BE2C (cell line): ENCODE results near the gene NPAT.

ENCODE experiments used
- DNase-seq: peaks from one replicate; pipeline ENCODE4 v3.0.0-alpha.2; 2020
- H3K27me3 ChIP-seq: fragments of 250-450 bp; sonication (Bioruptor Pico); 2 replicates; pipeline ENCODE4 v1.5.1; 2020; ENCODE audit warnings: mild to moderate bottlenecking
- H3K36me3 ChIP-seq: fragments of 250-450 bp; sonication (Bioruptor Pico); 2 replicates; pipeline ENCODE4 v1.5.1; 2020; ENCODE audit warnings: mild to moderate bottlenecking
- H3K4me1 ChIP-seq: fragments of 250-450 bp; sonication (Bioruptor Pico); 2 replicates; pipeline ENCODE4 v1.5.1; 2020
- H3K4me3 ChIP-seq: 2 replicates; pipeline ENCODE4 v1.5.1; 2011; ENCODE audit warnings: low read depth, low read length
- H3K9me3 ChIP-seq: fragments of 250-450 bp; sonication (Bioruptor Pico); 2 replicates; pipeline ENCODE4 v1.5.1; 2020
- TF ChIP-seq, protein P1 (sequence below): IDR thresholded peaks from 2 replicates; pipeline ENCODE4 v1.5.1; 2012; ENCODE audit warnings: mild to moderate bottlenecking, low read depth, low read length

NPAT gene

DNA sequence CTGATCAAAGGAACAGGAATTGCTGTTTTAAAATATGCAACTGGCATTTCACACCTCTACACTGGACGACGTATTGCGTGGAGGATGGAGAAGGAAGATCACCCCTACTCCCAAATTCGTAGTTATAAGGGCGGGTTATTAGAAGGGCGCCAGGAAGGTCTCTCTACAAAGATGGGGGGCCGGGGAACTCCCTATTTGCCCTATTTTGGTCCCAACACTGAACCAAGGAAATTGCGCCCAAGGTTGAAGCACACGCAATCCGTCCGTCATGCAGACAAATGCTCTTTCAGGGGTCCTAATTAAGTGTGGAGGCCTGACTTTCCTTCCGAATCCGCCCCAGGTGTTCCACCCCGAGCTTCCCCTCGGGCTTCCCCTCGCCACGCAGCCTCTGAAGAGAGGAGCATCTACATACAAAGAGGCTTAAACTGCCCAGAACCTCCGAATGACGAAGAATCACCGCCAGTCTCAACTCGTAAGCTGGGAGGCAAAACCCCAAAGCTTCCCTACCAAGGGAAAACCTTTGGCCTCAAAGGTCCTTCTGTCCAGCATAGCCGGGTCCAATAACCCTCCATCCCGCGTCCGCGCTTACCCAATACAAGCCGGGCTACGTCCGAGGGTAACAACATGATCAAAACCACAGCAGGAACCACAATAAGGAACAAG, 396 bp downstream of the NPAT start:
- TF ChIP-seq, protein P1, sequence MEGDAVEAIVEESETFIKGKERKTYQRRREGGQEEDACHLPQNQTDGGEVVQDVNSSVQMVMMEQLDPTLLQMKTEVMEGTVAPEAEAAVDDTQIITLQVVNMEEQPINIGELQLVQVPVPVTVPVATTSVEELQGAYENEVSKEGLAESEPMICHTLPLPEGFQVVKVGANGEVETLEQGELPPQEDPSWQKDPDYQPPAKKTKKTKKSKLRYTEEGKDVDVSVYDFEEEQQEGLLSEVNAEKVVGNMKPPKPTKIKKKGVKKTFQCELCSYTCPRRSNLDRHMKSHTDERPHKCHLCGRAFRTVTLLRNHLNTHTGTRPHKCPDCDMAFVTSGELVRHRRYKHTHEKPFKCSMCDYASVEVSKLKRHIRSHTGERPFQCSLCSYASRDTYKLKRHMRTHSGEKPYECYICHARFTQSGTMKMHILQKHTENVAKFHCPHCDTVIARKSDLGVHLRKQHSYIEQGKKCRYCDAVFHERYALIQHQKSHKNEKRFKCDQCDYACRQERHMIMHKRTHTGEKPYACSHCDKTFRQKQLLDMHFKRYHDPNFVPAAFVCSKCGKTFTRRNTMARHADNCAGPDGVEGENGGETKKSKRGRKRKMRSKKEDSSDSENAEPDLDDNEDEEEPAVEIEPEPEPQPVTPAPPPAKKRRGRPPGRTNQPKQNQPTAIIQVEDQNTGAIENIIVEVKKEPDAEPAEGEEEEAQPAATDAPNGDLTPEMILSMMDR = no peak
- DNase-seq = no peak

GRCh38 chr11:108221371-108221770, 1.1 kb downstream of the NPAT start:
- H3K36me3 ChIP-seq = peaks cover 5% of the 10 kb centered on the region; the same call in 1 of the 2 replicates
- no peaks in the 10 kb centered on the region for H3K9me3 ChIP-seq
- DNase-seq = no peak
- H3K4me3 ChIP-seq = peak overlapping the region; percentile 94
- TF ChIP-seq, protein P1 = no peak
- no peaks in the 10 kb centered on the region for H3K4me1 ChIP-seq
- no peaks in the 10 kb centered on the region for H3K27me3 ChIP-seq

More for the DNA sequence above, 396 bp downstream of the NPAT start:
- Histone ChIP-seq H3K4me3 (peak overlapping the region; percentile 94), H3K27me3 (no peaks in the 10 kb centered on the region), H3K36me3 (peaks cover under 1% of the 10 kb centered on the region; the same call in 1 of the 2 replicates), H3K4me1 (no peaks in the 10 kb centered on the region), H3K9me3 (no peaks in the 10 kb centered on the region)

DNA sequence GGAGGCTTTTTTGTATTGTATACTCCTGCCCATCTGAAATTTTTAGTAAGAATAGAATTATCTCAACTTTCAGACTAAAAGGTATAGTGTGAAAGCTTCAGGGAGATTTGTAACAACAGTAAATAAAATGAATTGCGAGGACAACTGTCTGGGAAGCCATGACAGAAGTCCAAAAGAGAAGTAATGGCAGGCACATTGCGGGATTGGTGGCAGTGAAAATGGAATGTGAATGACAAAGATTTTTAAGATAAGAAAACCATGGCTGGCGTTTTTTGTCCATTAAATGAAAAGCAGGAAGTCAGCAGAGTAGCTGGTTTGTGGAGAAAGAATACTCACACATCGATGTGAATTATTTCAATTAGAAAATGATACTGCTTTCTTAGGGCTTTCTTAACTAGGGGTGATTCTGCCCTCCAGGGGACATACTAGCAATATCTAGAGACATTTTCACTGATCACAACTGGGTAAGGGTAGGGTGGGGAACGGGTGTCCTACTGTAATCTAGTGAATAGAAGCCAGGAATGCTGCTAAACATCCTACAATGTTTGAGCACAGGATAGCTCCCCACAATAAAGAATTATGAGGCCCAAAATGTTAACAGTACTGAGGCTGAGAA, 1.6 kb downstream of the NPAT start:
- Histone ChIP-seq H3K4me3 (peak overlapping the region; percentile 94), H3K27me3 (no peaks in the 10 kb centered on the region), H3K9me3 (no peaks in the 10 kb centered on the region), H3K4me1 (no peaks in the 10 kb centered on the region), H3K36me3 (peaks cover 5% of the 10 kb centered on the region; the same call in 1 of the 2 replicates)
- TF ChIP-seq, protein P1 = no peak
- DNase-seq = no peak

- no peaks in the 10 kb centered on the region for H3K4me1 ChIP-seq
- peaks cover 15% of the 10 kb centered on the region for H3K36me3 ChIP-seq
- TF ChIP-seq, protein P1 = no peak
- no peaks in the 10 kb centered on the region for H3K9me3 ChIP-seq
- no peak overlapping the region for H3K4me3 ChIP-seq
- no peaks in the 10 kb centered on the region for H3K27me3 ChIP-seq
- no peak for DNase-seq
Measured at GRCh38 chr11:108218912-108219783, 3.3 kb downstream of the NPAT start.

DNA sequence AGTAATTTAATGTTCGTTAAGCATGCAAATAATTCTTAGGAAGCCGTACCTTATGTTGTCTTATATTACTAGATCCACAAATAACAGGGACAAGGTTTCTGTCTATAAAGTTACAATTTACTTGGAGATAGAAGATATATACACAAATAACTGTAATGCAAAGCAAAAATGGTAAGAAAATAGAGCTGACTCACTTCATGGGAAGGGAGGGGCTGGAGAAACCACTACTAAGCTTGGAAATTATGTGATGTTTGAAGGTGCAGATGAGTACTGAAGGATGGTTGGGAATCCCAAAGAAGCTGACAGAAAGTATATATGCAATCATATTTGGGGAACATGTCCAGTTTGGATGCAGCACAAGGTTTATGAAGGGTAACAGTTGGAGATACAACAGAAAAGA, 4.0 kb downstream of the NPAT start:
- Histone ChIP-seq H3K4me3 (no peak overlapping the region), H3K36me3 (peaks cover 20% of the 10 kb centered on the region), H3K27me3 (no peaks in the 10 kb centered on the region), H3K9me3 (no peaks in the 10 kb centered on the region), H3K4me1 (no peaks in the 10 kb centered on the region)
- TF ChIP-seq, protein P1 = no peak
- DNase-seq = no peak

DNA sequence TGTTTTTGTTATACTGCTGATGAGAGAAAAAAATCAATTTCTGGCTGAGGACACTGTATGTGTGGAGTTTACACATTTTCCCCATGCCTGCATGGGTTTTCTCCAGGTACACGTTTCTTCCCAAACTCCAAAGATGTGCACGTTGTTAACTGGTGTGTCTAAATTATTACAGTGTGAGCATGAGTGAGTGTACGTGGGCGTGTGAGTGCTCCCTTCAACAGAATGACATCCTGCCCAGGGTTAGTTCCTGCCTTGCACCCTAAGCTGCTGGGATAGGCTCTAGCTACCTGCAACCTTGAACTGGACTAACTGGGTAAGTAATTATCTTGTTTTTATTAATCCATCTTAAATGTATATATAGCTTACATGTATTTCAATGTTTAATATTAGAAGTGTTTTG, 5.5 kb downstream of the NPAT start:
- H3K4me3 ChIP-seq = no peak overlapping the region
- H3K36me3 ChIP-seq = peaks cover 27% of the 10 kb centered on the region
- DNase-seq = no peak
- no peaks in the 10 kb centered on the region for H3K9me3 ChIP-seq
- H3K27me3 ChIP-seq = no peaks in the 10 kb centered on the region
- TF ChIP-seq, protein P1 = no peak
- no peaks in the 10 kb centered on the region for H3K4me1 ChIP-seq
